NCI-H146 (cell line): Measurements from ENCODE around the gene BBOX1.
"Not testable (repeated sequence)": the region's sequence is repeated elsewhere in the genome, so short reads cannot be mapped to it uniquely, and the experiment has no call there.

ENCODE experiments used
- DNase-seq: peaks from one replicate; lab custom pipeline; 2025; lab: John Stamatoyannopoulos, UW

The BBOX1 gene, protein sequence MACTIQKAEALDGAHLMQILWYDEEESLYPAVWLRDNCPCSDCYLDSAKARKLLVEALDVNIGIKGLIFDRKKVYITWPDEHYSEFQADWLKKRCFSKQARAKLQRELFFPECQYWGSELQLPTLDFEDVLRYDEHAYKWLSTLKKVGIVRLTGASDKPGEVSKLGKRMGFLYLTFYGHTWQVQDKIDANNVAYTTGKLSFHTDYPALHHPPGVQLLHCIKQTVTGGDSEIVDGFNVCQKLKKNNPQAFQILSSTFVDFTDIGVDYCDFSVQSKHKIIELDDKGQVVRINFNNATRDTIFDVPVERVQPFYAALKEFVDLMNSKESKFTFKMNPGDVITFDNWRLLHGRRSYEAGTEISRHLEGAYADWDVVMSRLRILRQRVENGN

DNA sequence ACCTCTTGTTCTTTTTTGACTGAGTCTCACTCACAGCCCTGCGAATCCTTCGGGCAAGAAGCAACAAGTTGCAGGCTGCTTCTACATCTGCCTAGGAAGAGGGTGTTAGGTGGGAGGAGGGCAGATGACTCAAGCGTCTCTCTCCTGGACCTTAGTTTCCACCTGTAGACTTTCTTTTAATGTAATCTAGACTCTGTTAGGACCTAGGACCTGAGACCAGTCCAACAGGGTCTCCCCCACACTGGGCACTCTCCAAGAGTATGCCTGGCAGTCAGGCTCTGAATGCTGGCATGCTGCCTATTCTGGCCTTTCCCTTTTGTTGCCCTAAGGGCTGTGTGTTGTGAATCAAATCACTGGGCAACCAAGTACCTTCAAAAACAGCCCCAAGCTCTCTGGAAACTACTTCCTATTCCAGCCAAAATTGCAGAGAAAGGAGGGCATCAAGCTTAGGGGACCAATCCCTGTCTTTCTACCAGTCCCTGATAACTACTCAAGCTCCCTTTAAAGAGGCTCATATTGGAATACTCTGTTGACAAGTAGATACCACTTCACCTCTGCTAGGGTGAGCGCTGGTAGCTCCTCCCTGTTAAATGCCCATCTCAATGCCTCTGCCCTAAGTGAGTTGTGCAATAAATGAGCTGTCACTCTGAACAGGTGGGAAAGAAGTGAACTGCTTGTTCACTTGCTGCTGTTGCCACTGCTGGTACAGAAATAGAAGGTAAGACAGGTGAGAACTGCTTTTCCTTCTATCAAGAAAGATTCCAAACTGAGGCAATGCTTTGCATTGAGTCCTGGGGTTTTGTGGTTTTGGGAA, at the start of gene BBOX1:
Gene BBOX1, plus strand, starts transcription at position 514 of the 814 bp plus-strand sequence. CDS start 14,616 bp downstream, outside the sequence.
- DNase-seq: no peak

DNA sequence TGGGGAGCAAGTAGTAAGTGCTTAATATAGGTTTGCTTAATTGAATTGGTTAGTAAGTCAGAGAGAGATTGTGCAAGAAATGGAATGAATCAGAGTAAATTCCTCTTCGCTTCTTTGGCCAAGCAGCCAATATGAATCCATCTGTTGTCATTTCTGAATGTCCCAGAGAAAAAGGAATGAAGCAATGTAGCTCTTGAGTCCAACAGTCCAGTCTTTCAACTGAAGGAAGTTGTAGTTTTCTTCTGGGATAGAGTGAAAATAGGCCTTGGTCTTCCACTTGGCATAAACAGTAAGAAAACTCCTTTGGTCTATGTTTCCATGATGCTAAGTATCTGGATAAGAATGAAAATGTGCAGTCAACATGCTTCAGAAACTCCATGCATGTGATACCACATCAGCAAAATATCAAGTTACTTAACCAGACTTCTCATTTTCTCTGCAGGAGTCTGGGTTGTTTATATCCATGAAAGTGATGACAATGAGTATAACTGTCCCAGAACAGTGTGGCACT, 48.5 kb upstream of the BBOX1 start:
- no peak for DNase-seq

DNA sequence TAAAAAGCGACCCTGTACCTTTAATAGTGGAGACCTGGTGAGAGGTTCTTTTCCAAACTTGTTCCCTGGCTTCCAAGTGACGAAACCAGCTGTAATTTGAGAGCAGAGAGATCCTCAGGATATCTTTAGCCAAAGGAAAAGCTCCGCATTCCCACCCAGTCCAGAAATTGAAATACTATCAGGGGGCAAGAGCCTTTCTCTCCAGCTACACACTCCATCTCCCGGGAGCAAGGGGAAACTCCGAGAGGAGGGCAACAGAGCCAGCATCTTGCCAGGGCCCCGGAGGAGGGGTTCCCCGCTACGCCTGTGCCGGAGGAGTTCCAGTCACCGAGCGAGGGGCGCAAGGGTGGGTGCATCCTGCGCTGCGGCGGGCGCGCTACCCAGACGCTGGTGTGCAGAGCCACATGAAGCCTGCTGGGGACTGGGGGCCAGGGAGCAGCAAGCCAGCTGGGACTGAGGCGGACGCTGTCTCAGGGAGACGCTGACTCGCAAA, 46.6 kb upstream of the BBOX1 start, which contains the start of gene FIBIN:
Gene FIBIN, plus strand, starts transcription at position 148 of the 493 bp plus-strand sequence. CDS start 415 bp downstream, outside the sequence.
- DNase-seq: no peak

DNA sequence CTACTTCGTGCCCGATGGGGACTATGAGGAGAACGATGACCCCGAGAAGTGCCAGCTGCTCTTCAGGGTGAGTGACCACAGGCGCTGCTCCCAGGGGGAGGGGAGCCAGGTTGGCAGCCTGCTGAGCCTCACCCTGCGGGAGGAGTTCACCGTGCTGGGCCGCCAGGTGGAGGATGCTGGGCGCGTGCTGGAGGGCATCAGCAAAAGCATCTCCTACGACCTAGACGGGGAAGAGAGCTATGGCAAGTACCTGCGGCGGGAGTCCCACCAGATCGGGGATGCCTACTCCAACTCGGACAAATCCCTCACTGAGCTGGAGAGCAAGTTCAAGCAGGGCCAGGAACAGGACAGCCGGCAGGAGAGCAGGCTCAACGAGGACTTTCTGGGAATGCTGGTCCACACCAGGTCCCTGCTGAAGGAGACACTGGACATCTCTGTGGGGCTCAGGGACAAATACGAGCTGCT, 46.0 kb upstream of the BBOX1 start:
- peak; percentile 13 for DNase-seq

DNA sequence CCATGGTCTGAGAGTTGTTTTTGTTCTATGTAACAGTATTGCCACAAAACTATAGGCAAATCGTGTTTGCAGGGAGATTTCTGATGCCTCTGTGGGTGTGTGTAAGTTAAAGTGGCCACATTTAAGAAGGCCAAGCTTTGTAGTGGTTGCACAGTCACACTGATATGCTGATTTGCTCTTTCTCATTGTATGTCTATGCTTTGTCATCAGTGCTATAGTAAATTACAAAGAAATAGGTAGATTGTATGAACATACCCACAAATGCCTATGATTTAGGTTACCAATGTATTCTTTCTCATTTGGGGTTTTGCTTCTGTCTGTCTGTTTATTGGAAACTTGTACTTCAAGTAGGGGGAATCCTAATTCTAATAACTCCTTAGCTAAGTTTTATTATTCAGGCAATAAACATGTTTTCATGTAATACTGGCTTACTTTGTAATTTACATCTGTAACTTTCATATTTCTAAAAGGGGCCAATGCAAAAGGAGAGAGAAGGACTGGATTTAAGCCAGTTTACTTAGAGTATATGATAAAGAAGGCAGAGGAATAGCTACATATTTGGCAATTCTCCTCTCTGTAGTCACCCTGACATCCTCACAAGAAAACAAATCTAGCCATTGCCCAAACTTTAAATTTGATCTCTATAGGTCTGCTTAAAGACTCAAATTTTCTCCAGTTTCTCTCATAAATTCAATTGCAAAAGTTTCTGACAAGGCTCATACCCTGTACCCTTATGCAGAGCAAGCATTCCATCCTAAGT, 44.7 kb upstream of the BBOX1 start:
- DNase-seq: no peak

DNA sequence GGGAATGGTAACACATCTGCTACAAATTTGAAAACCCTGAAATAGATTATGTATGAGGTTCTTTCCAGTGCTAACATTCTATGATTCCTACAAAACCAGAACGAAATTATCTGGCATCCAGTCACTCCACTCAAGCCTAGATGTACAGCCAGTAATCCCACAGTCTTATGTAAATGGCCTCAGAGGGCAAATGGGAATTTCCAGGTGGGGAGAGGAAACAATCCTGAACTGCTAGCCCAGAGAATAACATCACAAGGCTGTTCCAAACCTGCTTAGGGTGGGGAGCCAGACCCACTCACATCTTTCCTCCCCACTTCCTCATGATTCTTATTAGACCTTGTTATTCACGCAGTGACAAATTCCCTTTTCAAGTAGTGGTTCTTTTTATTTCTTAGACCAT, 43.2 kb upstream of the BBOX1 start:
- no peak for DNase-seq

DNA sequence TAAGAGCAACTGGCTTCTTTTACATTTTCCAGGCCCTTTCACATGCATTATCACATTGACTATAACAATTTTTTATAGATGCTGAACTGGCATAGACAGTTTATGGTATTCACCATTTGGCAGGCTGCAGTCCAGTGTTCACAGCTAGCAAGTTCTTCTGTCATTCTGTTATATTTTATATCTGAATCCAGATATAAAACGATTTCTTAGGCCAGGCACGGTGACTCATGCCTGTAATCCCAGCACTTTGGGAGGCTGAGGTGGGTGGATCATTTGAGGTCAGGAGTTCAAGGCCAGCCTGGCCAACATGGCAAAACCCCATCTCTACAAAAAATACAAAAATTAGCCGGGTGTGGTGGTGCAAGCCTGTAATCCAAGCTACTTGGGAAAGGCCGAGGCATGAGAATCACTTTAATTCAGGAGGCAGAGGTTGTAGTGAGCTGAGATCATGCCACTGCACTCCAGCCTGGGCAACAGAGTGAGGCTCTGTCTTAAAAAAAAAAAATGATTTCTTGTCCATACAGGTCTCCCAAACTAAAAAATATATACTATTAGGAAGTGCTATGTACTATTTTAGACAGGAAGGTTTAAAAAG, 39.4 kb upstream of the BBOX1 start:
- DNase-seq: not testable (repeated sequence)

DNA sequence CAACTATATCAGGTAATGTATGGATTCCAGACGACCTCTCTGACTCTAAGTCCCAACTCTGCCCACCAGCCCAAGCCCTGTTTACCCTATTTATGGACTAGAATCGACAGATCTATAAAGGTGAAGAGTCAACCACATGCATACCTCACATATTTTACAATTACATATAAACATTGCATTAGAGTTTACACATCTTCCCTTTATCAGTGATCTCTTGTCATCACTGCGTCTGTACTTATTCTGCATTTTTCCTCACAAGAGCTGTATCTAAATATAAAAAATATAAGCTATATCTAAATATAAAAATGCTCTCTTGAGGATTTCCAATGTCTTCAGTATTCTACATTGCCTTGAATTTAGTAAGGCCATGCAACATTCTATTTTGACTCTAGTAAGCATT, 38.2 kb upstream of the BBOX1 start:
- no peak for DNase-seq

DNA sequence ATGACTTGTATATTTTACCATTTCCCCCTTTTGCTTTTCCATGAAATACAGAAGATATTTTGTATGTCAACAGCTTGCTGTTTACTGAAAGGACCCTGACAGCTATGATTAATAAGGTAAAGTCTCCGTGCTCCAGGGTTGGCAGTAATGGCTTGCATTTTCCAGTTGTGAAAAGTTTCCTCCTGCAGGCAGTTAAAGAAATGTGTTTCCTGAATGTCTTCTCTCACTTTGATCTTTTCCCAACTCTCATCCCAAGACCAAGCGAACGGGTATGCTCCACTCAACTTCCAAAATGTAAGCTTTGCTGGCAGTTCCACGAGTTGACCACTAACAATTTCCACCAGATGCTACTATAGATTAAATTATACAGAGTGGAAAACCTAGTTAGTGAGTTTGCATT, 37.8 kb upstream of the BBOX1 start:
- no peak for DNase-seq

DNA sequence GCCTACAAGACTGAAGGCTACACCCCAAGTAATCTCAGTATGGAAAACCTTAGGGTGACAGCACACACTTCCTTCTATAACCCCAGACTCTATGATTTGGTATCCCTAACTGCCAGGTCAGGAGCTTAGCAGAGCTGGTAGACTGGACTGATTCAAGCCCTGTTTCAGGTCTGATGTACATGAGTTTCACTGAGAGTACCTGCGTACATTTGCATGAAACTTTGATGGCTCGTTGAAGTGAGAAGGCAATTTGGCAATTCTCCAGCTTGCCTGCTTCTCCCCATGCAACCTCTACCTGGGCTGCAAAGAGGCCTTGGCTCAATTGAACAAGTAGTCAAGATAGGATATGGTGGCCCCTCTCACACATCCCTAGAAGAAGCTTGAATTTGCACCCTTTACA, 36.5 kb upstream of the BBOX1 start:
- no peak for DNase-seq

DNA sequence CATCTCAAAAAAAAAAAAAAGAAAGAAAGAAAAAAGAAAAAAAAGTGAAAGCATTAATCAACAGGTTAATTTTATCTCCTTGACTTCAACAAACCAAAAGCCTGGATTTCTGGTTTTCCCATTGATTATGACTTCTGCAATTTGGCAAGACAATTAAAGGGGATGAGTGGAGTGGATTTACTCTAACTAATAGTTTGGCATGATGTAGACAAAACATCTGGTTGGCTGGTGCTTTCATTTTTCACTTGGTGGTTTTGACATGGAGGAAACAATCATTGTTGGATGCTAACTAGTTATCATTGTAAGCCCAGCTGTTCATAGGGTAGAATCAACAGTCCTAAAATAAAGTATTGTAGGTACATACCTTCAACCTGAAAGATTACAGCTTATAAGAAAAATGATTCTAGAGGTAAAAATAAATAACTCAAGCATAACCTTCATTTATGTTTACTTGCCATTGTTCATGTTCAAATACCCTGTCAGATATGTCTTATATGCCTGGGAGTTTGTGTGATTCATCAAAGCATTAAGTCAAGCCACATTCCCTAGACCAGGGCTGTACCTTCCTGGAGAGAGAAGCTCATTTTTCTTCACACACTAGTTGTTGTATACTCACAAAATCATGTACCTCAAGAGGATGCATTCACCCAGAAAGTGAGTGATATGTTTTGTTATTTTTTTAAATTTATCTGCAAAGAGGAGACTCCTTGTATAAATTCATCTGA, 31.6 kb upstream of the BBOX1 start:
- no peak for DNase-seq

DNA sequence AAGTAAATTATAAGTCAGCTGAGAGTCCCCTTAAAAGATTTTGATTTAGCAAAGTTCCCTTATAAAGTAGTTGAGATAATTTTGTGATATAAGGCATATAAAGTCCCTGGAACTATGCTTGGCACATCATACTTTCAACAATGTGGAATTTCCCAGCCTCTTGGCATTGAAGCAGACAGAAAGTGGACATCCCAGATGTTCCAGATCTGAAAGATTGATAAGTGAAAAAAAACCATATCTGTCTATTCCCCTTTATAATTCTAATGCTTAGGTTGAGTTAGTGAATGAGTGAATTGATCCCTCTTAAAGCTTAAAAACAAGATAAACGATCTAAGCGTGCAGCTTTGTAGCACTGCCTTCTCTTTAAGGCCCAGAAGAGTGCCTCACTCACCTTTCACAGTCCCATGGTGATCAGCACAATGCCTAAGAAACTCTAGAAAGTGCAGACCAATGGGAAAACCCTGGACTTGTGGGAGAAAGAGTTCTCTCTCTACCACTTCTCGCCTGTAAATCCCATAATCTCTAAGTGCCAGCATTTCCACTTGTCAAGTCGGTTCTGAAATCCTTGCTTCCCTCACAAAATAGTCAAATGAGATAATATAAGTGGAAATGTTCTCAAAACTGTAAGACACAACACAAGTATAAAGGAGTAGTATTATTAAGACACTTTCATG, 28.9 kb upstream of the BBOX1 start:
- DNase-seq: no peak

DNA sequence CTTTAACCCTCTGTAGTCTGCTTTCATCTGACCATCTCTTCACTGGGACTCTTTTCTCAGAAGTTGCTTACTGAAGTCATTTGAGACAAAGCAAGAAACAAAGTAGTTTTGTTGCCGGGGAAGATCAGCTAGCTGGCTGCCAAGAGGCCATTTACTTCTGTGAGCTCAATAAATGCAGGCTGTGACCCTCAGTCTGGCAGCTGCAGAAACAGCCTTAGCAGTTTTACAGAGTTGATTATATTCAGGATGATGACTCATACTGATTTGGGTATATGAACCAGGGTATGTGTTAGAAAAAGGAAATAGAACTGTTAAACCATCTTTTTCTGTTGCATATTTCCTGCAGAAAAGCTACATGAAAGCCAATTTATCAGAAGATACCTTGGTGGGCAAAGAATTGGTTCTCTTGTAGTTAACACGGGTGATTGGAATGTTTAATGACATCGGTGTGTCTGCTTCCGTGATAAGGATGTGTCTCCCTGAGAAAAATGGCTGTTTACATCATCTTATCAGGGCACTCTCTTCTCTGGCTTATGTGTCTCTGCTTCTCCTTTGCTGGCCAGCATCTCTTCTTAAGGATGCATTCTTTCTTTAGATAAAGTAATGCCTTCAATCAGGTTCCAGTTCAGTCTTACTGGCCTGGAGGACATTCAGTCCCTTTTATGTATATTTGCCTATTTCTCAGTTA, 28.2 kb upstream of the BBOX1 start:
- peak; percentile 8 for DNase-seq

DNA sequence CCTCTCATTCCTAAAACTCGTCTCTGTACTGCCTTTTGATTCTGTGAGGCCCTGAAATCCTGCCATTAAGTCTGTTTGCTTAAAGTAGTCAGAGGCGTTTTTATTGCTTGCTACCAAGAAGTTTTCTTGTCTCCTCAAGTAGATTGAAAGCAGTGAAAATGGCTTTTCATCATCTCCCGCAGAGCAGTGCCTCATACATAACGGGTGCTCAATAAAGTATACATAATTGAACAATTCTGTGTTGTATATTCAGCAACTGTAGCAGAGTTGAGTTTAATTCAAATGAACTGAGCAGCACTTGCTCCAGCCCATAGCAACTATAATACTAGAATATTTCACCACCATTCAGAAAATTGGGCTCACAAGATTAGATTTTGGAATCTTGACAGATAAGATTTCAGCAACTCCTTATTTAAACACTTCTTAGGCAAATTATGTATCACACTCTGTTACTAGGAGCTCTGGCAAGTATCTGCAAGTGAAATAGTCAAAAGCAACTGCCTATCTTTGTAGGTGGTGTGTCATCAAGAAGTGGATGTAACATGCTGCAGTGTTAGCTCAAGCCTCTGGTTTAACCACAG, 26.7 kb upstream of the BBOX1 start:
- no peak for DNase-seq

DNA sequence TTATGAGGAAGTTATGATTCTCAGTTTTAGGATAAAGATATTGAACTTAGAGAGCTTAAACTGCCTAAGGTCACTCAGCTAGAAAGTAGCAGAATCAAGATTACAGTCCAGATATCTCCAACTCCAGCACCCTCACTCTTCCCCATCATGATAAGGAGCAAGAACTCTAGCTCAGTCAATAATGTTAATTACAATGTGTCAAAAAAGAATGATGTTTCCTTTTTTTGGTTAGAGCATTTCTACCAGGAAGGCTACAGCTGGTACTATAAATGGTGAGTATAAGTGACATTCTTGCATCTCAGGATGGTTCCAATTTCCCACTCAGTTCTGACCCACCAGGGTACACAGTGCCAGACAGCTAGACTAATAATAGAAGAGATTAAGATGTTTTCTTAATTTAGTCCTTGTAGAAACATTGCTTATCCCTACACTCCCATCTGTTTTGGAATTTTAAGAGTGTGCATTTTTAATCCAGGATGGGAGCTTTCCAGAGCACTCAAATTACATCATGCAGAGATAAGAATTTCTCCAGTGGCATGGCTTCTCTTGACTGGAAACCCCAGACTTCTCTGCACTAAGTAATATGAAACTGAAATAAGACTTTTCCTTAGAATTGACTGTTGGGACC, 21.6 kb upstream of the BBOX1 start:
- DNase-seq: no peak

DNA sequence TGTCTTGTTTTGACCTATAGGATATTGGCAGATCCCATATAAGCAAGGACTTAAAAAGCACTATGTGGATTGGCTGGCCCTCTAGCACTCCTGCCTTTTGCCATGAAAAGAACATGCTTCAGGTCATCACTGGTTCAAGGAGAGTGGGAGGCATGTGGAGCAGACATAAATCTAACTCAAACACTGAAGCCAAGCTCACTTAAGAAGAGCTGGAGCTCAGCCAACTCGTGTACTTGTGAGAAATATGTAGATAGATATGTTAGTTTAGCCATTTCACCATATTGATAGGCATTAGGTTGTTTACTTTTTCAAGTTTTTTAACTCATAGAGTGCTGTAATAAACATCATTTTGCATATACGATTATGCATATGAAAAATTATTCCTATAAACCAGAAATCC, 19.9 kb upstream of the BBOX1 start:
- DNase-seq: no peak

DNA sequence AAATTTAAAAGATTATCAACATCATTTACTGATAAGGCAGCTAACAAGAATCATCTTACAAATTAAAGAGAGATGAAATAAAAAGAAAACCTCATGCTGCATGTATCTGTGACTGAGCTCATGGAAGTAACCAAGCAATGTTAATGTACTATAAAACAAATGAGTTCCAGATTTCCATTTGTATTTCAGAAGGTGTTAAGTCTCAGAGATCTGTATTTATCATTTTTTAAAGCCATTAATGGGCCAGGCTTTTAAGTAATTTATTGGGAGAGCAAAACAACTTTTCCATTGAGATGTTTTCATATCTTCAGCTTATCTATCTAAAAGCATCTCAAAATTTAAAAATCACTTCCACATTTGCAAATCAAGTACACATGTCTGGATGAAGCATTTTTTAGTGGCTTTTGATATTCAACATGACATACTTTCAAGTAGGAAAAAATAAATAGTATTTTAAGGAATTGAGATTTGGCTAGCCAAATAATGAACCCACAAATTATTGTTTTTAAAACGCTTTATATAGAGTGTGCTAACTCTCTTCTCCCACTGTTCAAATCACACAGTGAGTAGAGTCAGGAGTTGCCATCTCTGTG, 17.9 kb upstream of the BBOX1 start:
- DNase-seq: no peak

DNA sequence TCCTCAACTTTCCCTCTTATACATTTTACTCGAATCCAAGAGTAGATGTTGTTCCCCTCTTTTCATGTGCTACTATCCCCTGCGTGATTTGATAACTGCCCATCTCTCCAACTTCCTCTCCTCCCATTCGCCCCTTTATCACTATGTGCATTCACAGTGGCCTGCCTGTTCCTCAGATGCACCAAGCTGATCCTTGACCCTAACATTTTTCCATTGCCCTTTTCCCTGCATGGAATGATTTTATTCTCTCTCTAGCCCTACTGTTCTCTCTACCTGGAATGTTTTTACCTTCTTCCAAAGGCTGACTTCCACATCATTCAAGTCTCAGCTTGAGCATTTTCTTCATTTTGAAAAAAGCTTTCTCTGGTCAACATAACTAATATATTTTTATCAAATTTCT, 15.8 kb upstream of the BBOX1 start:
- DNase-seq: no peak
